Measurements from ENCODE around the gene LUM.

The LUM gene

GRCh38 chr12:91111366-91112325 is at the start of gene LUM:
Gene LUM (minus strand): TSS chr12:91111494. CDS start chr12:91108979, 2,515 bp downstream.
- no peak for DNase-seq

- DNase-seq = no peak
Observed at GRCh38 chr12:91161009-91161408, 49.7 kb upstream of the LUM start.

- no peak for DNase-seq
Observed at GRCh38 chr12:91155990-91156389, 44.7 kb upstream of the LUM start.

GRCh38 chr12:91154131-91154530 is 42.8 kb upstream of the LUM start:
- DNase-seq = no peak

GRCh38 chr12:91144053-91144452 is 32.8 kb upstream of the LUM start:
- no peak for DNase-seq

- DNase-seq = no peak
Observed at GRCh38 chr12:91143206-91143605, 31.9 kb upstream of the LUM start.

- DNase-seq = no peak
Observed at GRCh38 chr12:91142221-91142631, 30.9 kb upstream of the LUM start.

GRCh38 chr12:91140026-91140931 is 29.0 kb upstream of the LUM start:
- no peak for DNase-seq

GRCh38 chr12:91139286-91139685 is 28.0 kb upstream of the LUM start:
- DNase-seq = no peak

GRCh38 chr12:91138337-91138920 is 27.1 kb upstream of the LUM start:
- DNase-seq = no peak

- DNase-seq = no peak
Observed at GRCh38 chr12:91133871-91134270, 22.6 kb upstream of the LUM start.

GRCh38 chr12:91129662-91130362 is 18.5 kb upstream of the LUM start:
- DNase-seq = no peak

GRCh38 chr12:91127751-91128150 is 16.5 kb upstream of the LUM start:
- DNase-seq = no peak

- DNase-seq = no peak
Observed at GRCh38 chr12:91127306-91127705, 16.0 kb upstream of the LUM start.

- DNase-seq = no peak
Observed at GRCh38 chr12:91126516-91126915, 15.2 kb upstream of the LUM start.

GRCh38 chr12:91123236-91123916 is 12.1 kb upstream of the LUM start:
- no peak for DNase-seq

- no peak for DNase-seq
Observed at GRCh38 chr12:91120781-91121180, 9.5 kb upstream of the LUM start.

GRCh38 chr12:91119089-91119488 is 7.8 kb upstream of the LUM start:
- no peak for DNase-seq

GRCh38 chr12:91113621-91114020 is 2.3 kb upstream of the LUM start:
- no peak for DNase-seq

GRCh38 chr12:91110311-91110924 is 876 bp downstream of the LUM start:
- no peak for DNase-seq

GRCh38 chr12:91109581-91110310 is 1.5 kb downstream of the LUM start:
- DNase-seq = no peak

All from stimulated activated CD4-positive, alpha-beta T cell treated with anti-CD3 and anti-CD28 coated beads, Interleukin-4, amount 100 ng/mL, for 24 hours (primary cell).